ENCODE results near the gene INPP5J. TPM values are rescaled to one million over a fixed set of nuclear protein-coding genes. Genes with fewer than 3 reads are reported as not detected.
"Not testable (repeated sequence)": the region's sequence is repeated elsewhere in the genome, so short reads cannot be mapped to it uniquely, and the experiment has no call there.

The INPP5J gene
- total RNA-seq, 1 donor from 2014 or later: 6.3 TPM

DNA sequence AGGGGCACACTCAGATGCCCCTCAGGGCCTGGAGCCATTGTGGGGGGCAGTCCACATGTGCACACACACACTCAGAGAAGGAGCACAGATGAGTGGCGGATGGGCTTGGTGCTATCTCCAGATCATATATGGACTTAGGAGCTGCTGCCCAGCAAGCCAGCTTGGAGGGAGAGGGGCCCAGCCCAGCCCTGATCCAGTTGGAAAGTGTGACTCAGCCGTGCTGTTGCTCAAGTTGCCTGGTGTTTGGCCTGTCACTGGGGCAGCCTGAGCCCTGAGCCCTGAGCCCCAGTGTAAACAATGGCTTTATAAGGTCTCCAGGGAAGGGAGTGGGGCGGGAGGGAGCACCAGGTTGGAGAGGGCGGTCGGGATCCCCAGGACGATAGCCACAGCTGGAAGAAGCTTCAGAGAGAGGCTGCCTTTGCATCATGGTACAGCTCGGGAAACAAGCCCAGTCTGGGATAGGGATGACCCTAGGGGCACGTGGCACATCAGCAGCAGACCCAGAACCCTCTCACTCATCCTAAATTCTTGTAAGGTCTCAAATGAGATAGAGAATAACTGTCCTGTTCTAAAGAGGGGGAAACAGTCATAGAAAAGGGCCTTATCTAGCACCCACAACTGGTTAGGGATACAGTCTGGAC is 20.2 kb upstream of the INPP5J start:
- DNase-seq (ENCODE audit: low spot score): peak; percentile 84

DNA sequence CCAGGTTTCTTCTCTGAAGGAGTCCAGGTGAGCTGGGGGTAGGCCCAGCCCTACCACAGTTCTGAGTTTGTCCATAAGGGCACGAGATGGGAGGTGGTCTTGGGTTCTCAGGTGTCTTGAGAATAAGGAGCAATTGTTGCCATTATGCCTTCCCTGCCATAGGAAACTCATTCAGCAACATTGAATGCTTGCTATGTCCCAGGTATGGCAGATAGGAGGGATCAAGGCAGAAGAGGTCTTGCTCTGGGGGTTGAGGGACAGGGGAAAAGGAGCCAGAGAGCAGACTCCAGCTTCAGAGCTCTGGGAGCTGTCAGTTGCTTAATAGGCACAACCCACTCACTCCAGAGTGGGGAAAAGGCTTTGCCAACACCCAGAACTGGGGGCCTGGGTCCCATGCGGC is 19.7 kb upstream of the INPP5J start:
- no peak for DNase-seq (ENCODE audit: low spot score)

DNA sequence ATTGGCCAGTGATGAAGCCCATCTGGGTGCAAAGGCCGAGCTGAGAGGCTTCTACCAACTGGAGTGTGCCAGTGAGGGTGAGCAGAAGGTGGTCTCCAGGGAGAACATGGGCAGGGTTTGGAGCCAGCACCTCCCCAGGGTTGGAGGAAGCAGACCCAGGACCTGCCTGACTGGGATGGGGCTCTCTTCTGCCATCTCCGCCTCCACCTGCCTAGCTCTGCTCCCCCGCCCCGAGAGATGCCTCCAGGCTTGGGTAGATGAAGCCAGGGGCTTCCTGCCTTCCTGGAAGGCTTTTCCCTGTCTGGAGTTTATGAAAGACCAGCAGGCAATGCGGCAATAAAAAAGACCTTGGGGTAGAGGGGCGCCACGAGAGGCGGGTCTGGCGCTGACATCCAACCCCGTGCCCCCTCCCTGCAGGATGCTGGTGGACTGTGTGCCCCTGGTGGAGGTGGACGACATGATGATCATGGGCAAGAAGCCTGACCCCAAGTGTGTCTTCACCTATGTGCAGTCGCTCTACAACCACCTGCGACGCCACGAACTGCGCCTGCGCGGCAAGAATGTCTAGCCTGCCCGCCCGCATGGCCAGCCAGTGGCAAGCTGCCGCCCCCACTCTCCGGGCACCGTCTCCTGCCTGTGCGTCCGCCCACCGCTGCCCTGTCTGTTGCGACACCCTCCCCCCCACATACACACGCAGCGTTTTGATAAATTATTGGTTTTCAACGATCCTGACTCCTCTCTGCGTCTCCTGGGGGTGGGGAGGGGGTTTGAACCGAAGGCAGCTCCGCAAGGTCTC is 18.7 kb upstream of the INPP5J start:
- no peak for DNase-seq (ENCODE audit: low spot score)

DNA sequence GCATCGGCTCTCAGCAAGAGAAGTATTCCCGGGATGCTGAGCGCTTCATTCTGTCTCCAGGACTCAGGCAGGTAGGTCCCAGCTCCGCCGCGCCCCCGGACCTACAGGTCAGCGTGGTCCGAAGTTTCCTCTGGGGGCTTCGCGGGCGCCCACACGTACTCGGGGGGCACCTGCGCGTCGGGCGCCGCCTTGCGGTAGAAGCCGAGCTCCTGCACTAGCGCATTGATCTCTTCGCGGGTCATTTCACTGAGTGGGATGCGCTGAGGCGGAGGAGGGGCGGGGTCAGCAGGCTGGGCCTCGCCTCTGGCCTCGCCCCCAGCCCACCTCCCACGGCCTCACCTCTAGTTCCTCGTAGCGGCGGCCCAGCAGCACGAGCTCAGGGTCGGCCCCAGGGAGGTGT is 17.9 kb upstream of the INPP5J start:
- DNase-seq (ENCODE audit: low spot score): no peak

DNA sequence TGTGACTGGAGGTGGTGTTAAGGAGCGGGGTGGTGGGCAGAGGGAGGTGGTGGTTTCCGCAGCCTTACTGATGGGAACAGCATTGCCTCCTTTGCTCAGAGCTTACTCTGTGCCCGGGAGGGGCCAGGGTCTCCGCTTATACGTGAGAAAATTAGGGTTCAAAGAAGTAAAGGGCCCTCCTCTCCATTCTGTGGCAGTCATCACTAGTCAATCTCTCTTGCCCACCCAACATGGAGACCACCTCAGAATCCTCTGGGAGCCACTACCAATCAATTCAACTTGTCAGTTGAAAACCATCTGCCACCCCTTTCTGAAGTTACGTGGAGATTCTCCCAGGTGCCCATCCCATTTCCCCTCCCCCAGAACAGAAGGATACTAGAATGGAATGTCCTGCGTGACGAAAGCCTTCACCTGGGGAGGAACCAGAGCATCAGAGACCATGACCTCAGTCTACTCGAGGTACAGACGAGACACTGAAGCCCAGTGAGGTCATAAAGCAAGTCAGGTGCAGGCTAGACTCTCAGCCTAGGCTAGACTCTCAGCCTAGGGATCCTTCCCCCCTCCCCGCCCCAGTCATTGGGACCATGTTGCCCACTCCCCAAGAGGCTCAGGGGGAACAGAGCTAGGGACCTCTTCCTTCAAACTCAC is 17.4 kb upstream of the INPP5J start:
- no peak for DNase-seq (ENCODE audit: low spot score)

DNA sequence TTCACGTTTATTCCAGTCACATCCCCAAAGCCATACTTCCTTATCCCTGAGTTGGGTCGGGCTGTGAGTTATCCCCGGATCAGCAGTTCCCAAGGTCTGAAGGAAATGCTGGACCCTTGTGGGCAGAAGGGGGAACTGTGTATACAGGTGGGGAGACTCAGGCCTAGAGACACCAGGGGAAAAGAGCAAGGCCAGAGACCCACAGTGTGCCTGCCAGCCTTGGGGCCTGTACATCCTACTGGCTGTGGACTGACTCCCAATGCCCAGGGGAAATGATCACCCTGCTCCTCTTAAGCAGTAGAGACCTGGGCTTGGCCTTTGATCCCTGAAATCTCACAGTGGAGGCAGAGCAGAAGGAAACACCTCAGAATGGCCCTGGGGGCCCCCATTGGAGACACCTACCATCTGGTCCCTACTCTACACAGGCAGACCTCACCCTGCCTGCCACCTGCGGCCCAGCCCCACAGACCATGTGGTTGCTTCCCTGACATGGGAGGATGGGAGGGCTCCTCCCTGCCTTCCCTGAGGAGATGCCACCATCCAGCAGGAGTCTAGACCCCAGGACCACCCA is 16.7 kb upstream of the INPP5J start:
- DNase-seq (ENCODE audit: low spot score): peak; percentile 47

DNA sequence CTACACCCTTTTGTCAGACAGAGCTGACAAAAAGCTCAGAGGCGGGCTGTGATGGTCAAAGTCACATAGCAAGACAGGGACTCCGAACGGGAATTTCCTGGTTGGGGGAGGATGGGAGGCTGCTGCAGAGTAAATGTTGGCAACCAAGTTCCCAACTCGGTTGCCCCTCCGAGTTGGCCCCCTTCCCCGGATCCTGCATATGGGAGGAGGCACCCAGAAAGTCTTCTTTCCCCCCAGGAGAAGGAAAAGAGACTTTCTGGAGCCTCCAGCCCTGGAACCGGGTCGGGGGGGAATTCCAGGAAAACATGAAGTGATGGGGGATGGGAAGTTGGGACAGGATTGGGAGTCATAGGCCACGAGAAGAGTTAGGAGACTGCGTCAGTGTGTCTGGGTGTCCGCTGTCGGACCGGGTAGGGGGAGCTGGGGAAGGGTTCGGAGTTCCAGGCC is 16.0 kb upstream of the INPP5J start:
- peak; percentile 59 for DNase-seq (ENCODE audit: low spot score)

DNA sequence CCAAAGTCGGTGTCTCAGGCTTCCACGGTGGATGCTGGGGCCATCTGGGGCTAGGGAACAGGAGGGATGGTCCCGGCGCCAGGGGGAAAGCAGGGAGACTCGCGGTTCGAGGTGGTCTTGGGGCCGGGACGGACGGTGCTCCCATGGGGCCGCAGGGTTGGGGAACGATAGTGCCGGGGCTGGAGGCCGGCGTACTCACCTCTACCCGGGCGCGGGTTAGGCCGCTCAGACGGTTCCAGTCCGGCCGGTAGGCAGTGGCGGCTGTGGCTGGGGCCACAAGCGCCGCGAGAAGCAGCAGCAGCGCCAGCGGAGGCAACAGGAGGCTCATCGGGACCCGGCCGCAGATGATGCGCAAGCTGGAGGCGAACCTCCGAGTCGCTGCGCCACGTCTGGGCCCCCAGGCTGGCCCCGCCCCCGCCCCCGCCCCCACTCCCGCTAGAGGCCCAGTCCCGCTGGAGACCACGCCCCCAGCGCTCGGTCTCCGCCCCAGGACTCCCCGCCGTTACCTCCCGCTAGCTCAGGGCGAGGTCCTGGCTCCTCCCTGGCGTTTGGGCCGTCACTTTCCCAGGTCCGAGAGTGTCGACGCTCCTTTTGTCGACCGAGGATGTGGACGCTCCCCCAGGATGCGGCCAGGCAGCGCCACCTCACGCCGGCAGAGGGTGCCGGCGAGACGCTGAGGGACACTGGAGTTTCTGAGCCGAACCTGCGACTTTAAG is 15.4 kb upstream of the INPP5J start, which contains the start of gene SELENOM:
SELENOM (minus strand) TSS at position 391 of the 716 bp plus-strand sequence; CDS start at position 328, 63 bp downstream.
- peak; percentile 99 for DNase-seq (ENCODE audit: low spot score)

DNA sequence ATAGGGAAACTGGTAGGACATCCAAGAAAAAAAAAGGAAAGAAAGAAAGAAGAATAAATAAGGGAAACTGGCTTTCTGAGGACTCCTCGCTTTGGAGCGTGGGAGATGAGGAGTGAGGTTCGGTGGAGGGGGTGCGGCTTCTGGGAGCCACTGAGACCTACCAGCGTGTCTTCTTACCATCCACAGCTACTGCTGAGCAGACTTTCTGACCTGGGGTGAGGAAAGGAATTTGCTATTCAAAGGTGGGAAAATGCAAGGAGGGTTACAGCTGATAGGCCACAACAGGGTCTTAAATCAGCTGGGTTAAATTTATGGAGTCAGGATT is 14.9 kb upstream of the INPP5J start:
- DNase-seq (ENCODE audit: low spot score): no peak

DNA sequence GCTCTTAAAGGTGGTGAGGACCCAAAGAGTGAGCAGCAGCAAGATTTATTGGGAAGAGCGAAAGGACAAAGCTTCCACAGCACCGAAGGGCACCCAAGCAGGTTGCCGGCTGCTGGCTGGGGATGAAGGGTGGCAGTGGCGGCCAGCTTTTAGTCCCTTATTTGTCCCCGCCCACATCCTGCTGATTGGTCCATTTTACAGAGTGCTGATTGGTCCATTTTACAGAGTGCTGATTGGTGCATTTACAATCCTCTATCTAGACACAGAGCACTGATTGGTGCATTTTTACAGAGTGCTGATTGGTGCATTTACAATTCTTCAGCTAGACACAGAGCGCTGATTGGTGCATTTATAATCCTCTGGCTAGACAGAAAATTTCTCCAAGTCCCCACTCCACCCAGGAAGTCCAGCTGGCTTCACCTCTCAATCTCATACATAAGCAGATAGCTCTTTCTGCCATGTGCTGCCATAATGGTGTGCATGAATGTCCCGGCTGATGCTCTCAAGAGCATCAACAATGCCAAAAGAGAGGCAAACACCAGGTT is 10.1 kb upstream of the INPP5J start:
- DNase-seq (ENCODE audit: low spot score): not testable (repeated sequence)

DNA sequence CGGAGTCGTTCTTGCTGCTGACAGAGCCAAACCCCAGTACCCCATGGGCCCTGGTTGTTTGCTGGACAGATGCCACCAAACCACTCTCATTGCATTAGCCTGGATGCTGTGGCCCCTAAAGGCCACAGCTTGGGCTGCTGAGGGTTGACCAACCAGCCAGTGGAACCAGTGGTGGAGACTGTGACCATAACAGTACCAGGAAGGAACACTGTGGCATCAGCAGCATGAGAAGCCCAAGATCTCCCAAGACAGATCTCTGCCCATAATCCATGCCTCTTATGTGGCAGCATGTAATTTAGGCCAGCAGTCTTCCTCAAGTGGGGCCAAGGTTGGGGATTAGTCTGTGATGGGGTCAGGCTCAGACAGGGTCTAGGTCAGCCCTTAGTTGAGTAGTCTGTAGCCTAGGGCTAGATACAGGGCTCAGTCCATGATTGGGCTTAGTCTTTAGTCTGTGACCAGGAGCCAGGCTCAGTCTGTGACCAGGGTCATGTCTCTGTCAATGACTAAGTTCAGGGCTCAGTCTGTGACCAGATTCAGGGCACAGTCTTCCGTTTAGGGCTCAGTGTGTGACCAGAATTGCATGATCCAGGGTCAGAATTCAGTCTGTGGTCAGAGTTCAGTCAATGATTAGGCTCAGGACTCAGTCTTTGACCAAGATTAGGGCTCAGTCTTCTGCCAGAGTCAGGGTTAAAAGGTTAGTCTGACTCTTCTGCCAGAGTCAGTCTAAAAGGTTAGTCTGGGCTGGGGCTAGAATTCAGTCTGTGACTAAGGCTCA is 4.5 kb upstream of the INPP5J start:
- no peak for DNase-seq (ENCODE audit: low spot score)

DNA sequence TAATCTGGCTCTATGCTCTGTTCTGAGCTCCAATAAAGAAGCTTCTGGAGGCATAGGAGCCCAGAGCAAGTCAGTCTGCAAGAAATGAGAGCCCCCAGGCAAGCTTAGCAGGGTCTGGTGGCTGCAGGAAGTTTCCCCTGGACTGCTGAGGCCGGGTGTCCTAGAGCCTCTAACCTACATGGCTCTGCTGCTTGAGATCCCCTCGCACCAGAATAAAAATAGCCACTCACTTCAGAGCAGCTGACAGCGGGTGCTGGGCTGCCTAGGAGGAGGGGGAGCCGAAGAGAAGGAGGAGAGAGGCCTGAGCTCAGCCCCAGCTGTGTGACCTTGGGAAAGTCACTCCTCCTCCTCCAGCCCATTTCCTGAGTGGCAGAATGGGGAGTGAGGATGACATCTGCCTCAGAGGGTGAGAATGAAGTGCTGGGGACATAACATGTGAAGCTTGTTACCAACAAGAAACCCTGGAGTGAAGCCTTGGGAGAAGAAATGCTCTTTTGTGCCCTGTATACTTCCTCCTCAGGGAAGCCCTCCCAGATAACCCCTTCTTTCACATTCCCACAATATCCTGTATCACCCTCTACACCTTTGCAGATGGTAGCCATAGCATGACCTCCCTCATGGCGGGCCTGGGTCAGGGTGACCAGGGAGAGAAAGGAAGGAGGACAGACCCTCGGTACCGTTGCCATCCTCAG is 3.6 kb upstream of the INPP5J start:
- DNase-seq (ENCODE audit: low spot score): no peak

DNA sequence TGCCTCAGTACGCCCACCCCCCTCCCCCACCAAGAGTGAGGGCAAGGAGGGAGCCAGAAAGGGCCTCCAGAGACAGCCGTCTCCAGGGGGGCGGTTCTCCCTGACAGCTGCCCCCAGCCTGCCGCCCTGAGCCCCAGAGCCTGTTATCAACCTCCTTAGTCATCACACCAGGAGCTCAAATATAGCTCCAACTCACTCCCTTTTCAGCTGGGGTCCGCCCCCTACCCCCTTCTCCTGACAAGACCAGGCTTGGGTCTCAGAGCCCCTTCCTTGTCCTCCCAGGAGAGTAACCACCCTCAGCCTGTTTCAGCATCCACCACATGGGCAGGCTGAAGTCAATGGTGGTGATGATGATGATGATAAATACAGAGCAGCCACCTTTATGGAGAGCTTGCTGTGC is 2.5 kb upstream of the INPP5J start:
- DNase-seq (ENCODE audit: low spot score): peak; percentile 20

DNA sequence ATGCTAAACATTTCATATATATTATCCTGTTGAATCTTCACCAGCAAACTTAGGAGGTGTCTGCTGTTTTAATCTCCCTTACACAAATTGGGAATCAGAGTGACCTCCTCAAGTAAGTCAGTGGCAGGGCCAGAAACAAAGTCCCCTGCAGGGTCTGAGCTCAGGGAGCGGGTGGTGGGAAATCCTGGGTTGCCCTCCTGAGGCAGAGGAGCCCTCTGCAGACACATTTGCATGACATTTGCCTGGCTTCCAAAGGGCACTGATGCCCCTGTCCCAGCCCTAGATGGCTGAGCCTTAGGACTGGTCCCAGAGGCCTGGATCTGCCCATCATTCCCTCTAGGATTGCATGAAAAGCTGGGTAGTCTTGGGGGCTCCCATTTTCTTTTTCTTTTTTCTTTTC is 2.1 kb upstream of the INPP5J start:
- DNase-seq (ENCODE audit: low spot score): no peak

DNA sequence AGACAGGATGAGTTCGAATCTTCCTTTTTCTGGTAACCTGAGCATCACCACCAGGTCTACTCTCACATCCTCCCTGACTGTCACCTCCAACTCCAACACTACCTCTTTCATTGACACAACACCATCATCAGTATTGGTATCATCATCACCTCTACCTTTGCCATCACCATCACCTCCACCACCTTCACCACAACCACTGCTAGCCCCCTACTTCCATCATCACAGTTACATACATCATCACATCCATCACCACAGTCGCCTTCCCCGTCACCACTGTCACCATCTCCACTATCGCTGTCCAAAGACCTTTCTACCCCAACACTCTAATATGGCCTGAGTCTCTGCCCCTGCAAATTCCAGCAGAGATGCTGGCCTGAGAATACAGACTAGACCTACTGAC is 1.4 kb upstream of the INPP5J start:
- DNase-seq (ENCODE audit: low spot score): no peak

DNA sequence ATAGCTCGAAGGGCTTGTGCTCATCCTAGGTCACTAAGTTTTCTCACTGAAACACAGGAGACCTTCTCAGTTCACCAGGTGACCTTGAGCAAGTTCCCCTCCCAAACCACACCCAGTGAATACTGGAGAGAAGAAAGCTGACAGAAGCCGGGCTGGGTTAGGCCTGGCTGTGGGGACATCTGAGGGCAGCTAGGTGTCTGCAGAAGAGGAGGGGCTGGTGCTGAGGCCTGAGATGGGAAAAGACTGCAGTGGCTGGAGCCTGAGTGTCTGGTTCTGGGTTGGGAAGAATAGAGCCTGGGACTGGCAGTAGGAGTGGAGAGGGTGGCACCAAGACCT is 602 bp upstream of the INPP5J start:
- no peak for DNase-seq (ENCODE audit: low spot score)

DNA sequence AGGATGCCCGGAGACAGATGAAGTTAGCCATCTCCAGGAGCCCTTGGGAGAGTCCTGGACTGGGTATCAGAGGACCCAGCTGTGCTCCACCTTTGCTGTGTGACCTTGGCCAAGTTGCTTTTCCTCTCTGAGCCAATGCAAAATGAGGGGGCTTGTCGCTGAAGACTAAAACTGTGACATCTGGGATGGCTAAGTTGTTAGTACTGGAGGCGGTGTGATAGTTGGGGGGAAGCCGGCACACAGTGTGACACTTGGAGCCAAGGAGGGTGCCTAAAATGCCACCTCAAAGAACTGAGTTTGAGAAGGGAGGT is 481 bp downstream of the INPP5J start:
- DNase-seq (ENCODE audit: low spot score): no peak

DNA sequence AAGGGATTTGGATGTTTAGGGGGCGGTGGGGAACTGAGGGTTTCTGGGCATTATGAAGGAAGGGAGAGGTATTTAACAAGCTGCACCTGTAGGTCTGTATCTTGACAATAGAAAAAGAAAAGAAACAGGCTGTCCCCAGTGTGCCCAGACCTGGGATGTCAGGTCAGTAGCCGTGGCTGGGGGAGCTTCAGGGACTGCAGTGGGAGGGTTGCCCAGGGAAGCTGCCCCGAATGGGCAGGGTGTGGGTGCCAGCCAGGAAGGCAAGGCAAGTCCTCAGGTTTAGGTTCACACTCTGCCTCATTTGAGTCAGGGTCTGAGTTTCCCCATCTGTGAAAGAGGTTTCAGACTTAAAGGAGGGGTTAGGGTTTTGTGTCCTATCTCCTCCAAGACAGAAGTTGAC is 1.5 kb downstream of the INPP5J start:
- no peak for DNase-seq (ENCODE audit: low spot score)

DNA sequence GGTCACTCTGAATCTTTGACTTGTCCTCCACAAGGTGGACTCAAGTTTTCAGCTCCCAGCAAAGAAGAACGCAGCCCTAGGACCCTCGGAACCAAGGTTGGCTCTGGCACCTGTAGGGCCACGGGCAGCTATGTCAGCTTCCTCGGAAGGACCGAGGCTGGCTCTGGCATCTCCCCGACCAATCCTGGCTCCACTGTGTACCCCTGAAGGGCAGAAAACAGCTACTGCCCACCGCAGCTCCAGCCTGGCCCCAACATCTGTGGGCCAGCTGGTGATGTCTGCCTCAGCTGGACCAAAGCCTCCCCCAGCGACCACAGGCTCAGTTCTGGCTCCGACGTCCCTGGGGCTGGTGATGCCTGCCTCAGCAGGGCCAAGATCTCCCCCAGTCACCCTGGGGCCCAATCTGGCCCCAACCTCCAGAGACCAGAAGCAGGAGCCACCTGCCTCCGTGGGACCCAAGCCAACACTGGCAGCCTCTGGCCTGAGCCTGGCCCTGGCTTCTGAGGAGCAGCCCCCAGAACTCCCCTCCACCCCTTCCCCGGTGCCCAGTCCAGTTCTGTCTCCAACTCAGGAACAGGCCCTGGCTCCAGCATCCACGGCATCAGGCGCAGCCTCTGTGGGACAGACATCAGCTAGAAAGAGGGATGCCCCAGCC is 2.2 kb downstream of the INPP5J start:
- no peak for DNase-seq (ENCODE audit: low spot score)
